ENCODE results near the gene ZNF365. TPM values are rescaled to one million over a fixed set of nuclear protein-coding genes. Genes with fewer than 3 reads are reported as not detected.

The ZNF365 gene
- total RNA-seq, 2 donors from 2014 or later: 1.8 to 3.7 TPM

DNA sequence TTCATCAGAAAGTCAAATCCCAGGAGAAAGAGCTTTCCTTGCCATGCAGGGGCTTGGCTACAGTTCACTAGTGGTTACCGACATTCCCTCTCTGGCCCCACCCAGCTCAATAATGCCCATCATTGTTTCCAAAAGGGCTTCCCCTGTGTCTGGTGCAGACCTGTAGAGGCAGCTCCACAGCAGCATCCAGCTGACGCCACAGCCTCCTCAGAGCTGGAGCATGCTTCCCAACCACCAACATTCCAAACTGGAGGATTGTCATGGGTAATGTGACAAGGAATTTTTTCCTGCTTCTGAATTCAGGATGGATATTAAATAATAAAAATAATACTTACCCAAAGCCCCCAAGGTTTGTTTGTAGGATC lies 77.4 kb downstream of the ZNF365 start:
- intact Hi-C loops (cut with DNase I): no loop called here
- DNase-seq (no peak), ATAC-seq (no peak)

Other genes starting within 250 kb of the ZNF365 start
- under 1 TPM in 1 of 2 donors, not detected in 1; 0.13 TPM for gene RTKN2, start 105.5 kb upstream of the ZNF365 start, total RNA-seq